Neuron (in vitro differentiated cells): ENCODE results near the gene UBE2D2.

Experiments
- H2AFZ ChIP-seq: one replicate; pipeline ENCODE4 v1.6.1; 2013; ENCODE audit warnings: low read depth, mild to moderate bottlenecking, inconsistent platforms, low read length, moderate library complexity
- H3K27me3 ChIP-seq: one replicate; pipeline ENCODE4 v1.6.1; 2013; ENCODE audit warnings: low read length; ENCODE audit not compliant: insufficient read depth
- H3K36me3 ChIP-seq: one replicate; pipeline ENCODE4 v1.6.1; 2013; ENCODE audit warnings: low read length; ENCODE audit not compliant: insufficient read depth
- H3K4me1 ChIP-seq: one replicate; pipeline ENCODE4 v1.6.1; 2013; ENCODE audit warnings: low read length; ENCODE audit not compliant: insufficient read depth
- H3K4me3 ChIP-seq: 2 replicates; pipeline ENCODE4 v1.5.1; 2013; ENCODE audit warnings: mild to moderate bottlenecking, low read length, moderate library complexity
- H3K9me3 ChIP-seq: one replicate; pipeline ENCODE4 v1.6.1; 2013; ENCODE audit warnings: low read length

Gene UBE2D2

GRCh38 chr5:139671096-139671841 is 110.1 kb downstream of the UBE2D2 start:
- H3K27me3 ChIP-seq = no peaks in the 10 kb centered on the region
- H3K36me3 ChIP-seq = no peaks in the 10 kb centered on the region
- H3K4me3 ChIP-seq = no peak overlapping the region
- H3K4me1 ChIP-seq = peaks cover 50% of the 10 kb centered on the region
- no peaks in the 10 kb centered on the region for H3K9me3 ChIP-seq
- no peak overlapping the region for H2AFZ ChIP-seq

GRCh38 chr5:139675213-139675612 is 114.1 kb downstream of the UBE2D2 start:
- no peak overlapping the region for H3K4me3 ChIP-seq
- H2AFZ ChIP-seq = no peak overlapping the region
- no peaks in the 10 kb centered on the region for H3K27me3 ChIP-seq
- peaks cover 7% of the 10 kb centered on the region for H3K36me3 ChIP-seq
- peaks cover 41% of the 10 kb centered on the region for H3K4me1 ChIP-seq
- H3K9me3 ChIP-seq = no peaks in the 10 kb centered on the region

DNA sequence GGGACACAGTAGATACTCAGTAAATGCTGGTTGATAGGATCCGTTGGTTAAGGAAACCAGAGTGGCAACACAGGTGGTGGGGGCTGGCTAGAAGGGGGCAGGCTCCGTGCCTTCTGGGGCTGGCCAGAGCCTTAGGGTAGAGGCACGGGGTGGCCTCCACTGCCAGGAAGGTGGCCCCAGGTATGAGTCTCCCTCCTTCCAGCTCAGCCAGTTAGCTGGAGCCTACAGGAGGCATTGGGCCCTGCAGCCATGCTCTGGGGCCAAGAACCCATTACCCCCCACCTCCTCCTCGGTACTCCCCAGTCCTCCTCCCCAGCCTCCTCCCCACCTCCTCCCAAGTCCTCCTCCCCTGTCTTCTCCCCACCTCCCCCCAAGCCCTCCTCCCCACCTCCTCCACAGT is 114.7 kb downstream of the UBE2D2 start:
- H3K27me3 ChIP-seq = no peaks in the 10 kb centered on the region
- H3K36me3 ChIP-seq = peaks cover 13% of the 10 kb centered on the region
- H3K4me1 ChIP-seq = peaks cover 35% of the 10 kb centered on the region
- no peak overlapping the region for H3K4me3 ChIP-seq
- H2AFZ ChIP-seq = no peak overlapping the region
- H3K9me3 ChIP-seq = no peaks in the 10 kb centered on the region

DNA sequence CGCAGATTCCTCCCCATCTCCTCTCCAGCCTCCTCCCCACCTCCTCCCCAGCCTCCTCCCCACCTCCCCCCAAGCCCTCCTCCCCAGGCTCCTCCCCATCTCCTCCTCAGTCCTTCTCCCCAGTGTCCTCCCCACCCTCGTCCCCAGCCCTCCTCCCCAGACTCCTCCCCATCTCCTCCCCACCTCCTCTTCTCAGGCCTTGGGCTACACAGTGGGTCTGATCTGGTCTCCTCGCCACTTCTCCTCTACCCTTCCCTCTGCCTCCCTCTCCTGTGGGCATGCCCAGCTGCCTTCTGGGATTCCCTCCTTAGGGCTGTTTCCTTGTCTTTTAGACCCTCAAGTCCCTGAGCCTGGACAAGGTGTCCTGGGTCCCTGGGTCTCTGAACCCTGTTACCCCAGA is 115.3 kb downstream of the UBE2D2 start:
- Histone ChIP-seq H3K9me3 (no peaks in the 10 kb centered on the region), H3K36me3 (peaks cover 19% of the 10 kb centered on the region), H2AFZ (no peak overlapping the region), H3K27me3 (no peaks in the 10 kb centered on the region), H3K4me3 (no peak overlapping the region), H3K4me1 (peaks cover 29% of the 10 kb centered on the region)

DNA sequence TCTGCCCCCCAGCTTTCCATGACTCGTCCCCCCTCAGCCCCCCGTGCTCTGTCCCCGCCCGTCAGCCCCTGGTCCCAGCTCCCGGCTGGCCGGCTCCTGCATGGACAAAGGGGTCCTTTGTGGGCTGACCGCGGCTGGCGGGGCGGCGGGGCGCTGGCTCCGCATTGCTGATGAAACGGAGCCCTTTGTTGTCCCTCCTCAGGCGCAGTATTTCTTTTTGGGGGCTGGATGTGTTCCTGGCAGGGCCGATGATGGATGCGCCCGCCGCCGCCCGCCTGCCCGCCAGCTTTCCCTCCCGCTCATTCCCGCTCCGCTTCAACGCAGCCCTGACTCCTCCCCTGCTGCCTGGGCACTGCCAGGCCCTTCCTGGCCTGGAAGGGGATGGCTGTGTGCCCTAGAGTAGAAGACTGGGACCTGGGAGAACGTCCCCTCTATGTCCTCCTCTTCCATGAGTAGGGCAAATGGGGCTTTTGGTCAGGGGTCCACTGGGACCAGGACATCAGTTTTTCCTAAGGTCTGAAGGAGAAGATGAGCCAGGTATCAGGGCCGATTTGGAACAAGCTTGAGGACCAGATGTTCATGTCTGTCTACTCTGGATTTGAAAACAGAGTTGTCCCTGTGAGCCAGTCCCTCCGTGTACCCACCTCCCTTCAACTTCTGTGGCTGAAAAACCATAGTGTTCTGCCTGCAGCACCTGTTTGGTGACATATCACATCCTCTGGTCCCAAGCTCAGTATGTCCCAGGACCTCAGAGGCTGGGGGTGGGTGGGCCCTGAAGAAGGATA is 116.0 kb downstream of the UBE2D2 start:
- H3K9me3 ChIP-seq = no peaks in the 10 kb centered on the region
- peaks cover 25% of the 10 kb centered on the region for H3K36me3 ChIP-seq
- H3K4me3 ChIP-seq = peak overlapping the region; percentile 14
- H3K27me3 ChIP-seq = no peaks in the 10 kb centered on the region
- no peak overlapping the region for H2AFZ ChIP-seq
- peaks cover 25% of the 10 kb centered on the region for H3K4me1 ChIP-seq
